ENCODE measurements around the gene EXOC4. TPM values are rescaled to one million over a fixed set of nuclear protein-coding genes. Genes with fewer than 3 reads are reported as not detected.

The EXOC4 gene
- total RNA-seq, 1 experiment from 2014 or later, result 75.8 TPM

DNA sequence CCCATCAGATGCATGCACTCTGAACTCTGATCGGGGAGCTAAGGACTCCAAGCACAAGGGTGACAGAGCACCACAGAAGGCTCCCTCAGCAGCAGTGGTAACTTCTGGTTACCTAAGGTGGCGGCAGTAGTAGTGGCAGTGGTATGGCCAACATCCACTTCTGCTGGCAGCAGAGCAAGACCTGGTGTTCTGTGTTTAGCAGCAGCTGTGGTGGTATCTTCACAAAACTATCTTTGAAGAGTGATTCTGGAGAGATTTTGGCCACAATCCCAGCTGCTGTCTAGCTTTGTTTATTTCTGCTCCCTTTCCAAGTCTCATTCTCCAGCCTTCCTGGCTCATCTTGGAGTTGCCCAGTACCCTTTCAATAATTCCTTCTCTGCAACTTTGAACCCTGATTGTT is 771.9 kb downstream of the EXOC4 start:
- no peaks in the 10 kb centered on the region for H3K79me2 ChIP-seq (ENCODE audit: insufficient read depth, low read length)
- H3K4me1 Mint-ChIP-seq, result peaks cover 51 to 52% of the 10 kb centered on the region in 2 experiments
- no peaks in the 10 kb centered on the region; the same call in none of the 2 replicates for H3K27me3 Mint-ChIP-seq (ENCODE audit: low read depth)

More for the DNA sequence above, 771.9 kb downstream of the EXOC4 start:
- Histone ChIP-seq H3K56ac (ENCODE audit: insufficient read length, low read depth, low read length) (no peak overlapping the region), H2BK20ac (ENCODE audit: low read depth, low read length, poor library complexity, severe bottlenecking) (no peak overlapping the region), H2BK15ac (ENCODE audit: low read depth, low read length) (no peak overlapping the region), H2BK12ac (ENCODE audit: insufficient read length, low read depth, low read length) (no peak overlapping the region), H3K4me2 (ENCODE audit: insufficient read depth, insufficient read length, low read length) (no peak overlapping the region), H3K23ac (ENCODE audit: insufficient read length, low read depth, low read length) (no peak overlapping the region), H3K23me2 (ENCODE audit: insufficient read length, low read depth, low read length, poor library complexity, severe bottlenecking) (no peaks in the 10 kb centered on the region), H3K4me1 (ENCODE audit: insufficient read depth, low read length) (peaks cover 5% of the 10 kb centered on the region; the same call in 1 of the 2 replicates), H2AFZ (ENCODE audit: low read length) (no peak overlapping the region), H2AK5ac (ENCODE audit: insufficient read length, low read length) (no peak overlapping the region), H3K14ac (ENCODE audit: insufficient read depth, low read length) (no peak overlapping the region), H2BK120ac (ENCODE audit: low read depth, low read length, poor library complexity, severe bottlenecking) (no peak overlapping the region), H4K91ac (ENCODE audit: insufficient read length, low read depth, low read length) (no peak overlapping the region), H3K9me3 (ENCODE audit: control insufficient read depth, low read depth, low read length) (no peaks in the 10 kb centered on the region), H3K9ac (ENCODE audit: extremely low read depth, insufficient read length, low read length) (no peak overlapping the region), H3T11ph (ENCODE audit: low read length) (no peak overlapping the region), H4K20me1 (ENCODE audit: control insufficient read depth, insufficient read depth, insufficient read length) (no peaks in the 10 kb centered on the region), H3K18ac (ENCODE audit: insufficient read length, low read depth, low read length) (no peak overlapping the region), H4K5ac (ENCODE audit: insufficient read length, low read depth, low read length) (no peak overlapping the region), H3K4ac (ENCODE audit: low read depth, low read length) (no peak overlapping the region), H4K8ac (replicated peaks; ENCODE audit: insufficient read length, low read depth, low read length) (no peak overlapping the region), H2BK5ac (ENCODE audit: insufficient read length, low read length) (no peak overlapping the region), H3K27ac (ENCODE audit: insufficient read length, low read depth, low read length) (no peak overlapping the region), H3K79me1 (ENCODE audit: insufficient read depth, low read depth, low read length, poor library complexity, severe bottlenecking) (no peaks in the 10 kb centered on the region), H3K27me3 (ENCODE audit: insufficient read depth, low read length) (no peaks in the 10 kb centered on the region)
- peaks cover 4 to 14% (median 9%) of the 10 kb centered on the region in 3 experiments for H3K36me3 Mint-ChIP-seq (ENCODE audit: insufficient read depth in 1 of 3, low read depth in 3 of 3)
- no peak overlapping the region for H3K4me3 Mint-ChIP-seq
- TF ChIP-seq, protein P1, sequence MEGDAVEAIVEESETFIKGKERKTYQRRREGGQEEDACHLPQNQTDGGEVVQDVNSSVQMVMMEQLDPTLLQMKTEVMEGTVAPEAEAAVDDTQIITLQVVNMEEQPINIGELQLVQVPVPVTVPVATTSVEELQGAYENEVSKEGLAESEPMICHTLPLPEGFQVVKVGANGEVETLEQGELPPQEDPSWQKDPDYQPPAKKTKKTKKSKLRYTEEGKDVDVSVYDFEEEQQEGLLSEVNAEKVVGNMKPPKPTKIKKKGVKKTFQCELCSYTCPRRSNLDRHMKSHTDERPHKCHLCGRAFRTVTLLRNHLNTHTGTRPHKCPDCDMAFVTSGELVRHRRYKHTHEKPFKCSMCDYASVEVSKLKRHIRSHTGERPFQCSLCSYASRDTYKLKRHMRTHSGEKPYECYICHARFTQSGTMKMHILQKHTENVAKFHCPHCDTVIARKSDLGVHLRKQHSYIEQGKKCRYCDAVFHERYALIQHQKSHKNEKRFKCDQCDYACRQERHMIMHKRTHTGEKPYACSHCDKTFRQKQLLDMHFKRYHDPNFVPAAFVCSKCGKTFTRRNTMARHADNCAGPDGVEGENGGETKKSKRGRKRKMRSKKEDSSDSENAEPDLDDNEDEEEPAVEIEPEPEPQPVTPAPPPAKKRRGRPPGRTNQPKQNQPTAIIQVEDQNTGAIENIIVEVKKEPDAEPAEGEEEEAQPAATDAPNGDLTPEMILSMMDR (conservative IDR thresholded peaks at IDR 0.05), result no peak
- peak overlapping the region in 1 of 3 experiments; percentile 57; a peak in 1 of 7 replicates for H3K27ac Mint-ChIP-seq
- no CpG with 5 or more reads among the region's 2 CpGs for WGBS (ENCODE audit: extremely low coverage, insufficient read length, low lambda C conversion rate)
- peaks cover 6 to 8% of the 10 kb centered on the region in 2 experiments for H3K9me3 Mint-ChIP-seq
- no peak for DNase-seq
